Measurements from ENCODE around the gene GJC1. TPM values are rescaled to one million over a fixed set of nuclear protein-coding genes. Genes with fewer than 3 reads are reported as not detected.

Gene GJC1
- total RNA-seq, 2 donors from 2014 or later = 15.4 to 29.0 TPM

DNA sequence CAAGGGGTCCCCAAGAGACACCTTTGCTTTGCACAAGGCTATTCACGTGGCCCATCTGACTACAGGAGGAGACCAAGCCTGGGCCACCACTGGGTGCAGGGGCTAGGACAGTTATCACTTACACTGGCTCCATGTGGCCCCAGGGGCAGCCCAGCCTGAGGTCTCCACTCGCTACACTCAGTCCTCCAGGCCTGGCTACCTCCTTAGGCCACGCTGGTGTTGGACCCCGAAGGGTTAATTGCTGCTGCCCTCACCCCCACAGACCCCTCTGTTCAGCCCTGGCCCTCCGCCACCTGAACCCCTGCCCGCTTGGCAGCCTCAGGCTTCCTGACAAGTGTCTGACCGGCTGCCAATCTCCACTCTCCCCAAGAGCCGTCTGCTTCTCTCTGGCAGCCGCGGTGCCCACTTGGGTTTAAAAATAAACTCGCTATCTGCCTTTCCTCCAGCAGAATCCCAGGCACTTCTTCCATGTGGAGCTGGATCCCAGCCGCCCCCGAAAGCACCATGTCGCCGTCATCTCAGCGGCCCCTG lies 43.5 kb downstream of the GJC1 start:
- Histone ChIP-seq H3K4me3 (peak overlapping the region; percentile 39), H3K9me3 (no peaks in the 10 kb centered on the region), H3K27me3 (replicated peaks; ENCODE audit: insufficient read depth) (no peaks in the 10 kb centered on the region), H3K27ac (peak overlapping the region; percentile 50 to 66), H3K36me3 (no peaks in the 10 kb centered on the region), H3K4me1 (ENCODE audit: control insufficient read depth in 1 of 2, low read depth in 2 of 2) (peaks cover 6 to 45% of the 10 kb centered on the region in 2 donors)
- TF ChIP-seq, protein P1, sequence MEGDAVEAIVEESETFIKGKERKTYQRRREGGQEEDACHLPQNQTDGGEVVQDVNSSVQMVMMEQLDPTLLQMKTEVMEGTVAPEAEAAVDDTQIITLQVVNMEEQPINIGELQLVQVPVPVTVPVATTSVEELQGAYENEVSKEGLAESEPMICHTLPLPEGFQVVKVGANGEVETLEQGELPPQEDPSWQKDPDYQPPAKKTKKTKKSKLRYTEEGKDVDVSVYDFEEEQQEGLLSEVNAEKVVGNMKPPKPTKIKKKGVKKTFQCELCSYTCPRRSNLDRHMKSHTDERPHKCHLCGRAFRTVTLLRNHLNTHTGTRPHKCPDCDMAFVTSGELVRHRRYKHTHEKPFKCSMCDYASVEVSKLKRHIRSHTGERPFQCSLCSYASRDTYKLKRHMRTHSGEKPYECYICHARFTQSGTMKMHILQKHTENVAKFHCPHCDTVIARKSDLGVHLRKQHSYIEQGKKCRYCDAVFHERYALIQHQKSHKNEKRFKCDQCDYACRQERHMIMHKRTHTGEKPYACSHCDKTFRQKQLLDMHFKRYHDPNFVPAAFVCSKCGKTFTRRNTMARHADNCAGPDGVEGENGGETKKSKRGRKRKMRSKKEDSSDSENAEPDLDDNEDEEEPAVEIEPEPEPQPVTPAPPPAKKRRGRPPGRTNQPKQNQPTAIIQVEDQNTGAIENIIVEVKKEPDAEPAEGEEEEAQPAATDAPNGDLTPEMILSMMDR (IDR thresholded peaks at IDR 0.05) = no peak
- ATAC-seq (ENCODE audit: insufficient number of reproducible peaks, low FRiP score, low read depth) = no peak
- DNase-seq (ENCODE audit: low spot score) = no peak

DNA sequence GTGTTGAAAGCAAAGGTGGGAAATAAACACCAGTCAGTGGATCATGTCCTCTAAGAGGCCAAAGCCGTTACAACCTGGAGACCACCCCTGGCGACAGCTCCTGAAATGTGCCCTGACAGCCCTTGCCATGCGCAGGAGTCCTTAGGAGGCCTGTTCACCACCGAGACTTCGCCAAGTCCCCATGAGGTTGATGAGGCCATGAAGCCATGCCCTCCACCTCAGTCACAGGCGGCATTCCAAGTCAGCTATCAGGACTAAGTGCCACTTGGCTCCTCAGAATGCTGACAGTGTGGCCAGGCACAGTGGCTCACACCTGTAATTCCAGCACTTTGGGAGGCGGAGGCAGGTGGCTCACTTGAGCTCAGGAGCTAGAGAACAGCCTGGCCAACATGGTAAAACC lies 44.2 kb downstream of the GJC1 start:
- Histone ChIP-seq H3K9me3 (no peaks in the 10 kb centered on the region), H3K27ac (peak overlapping the region in 1 of 2 donors; percentile 66), H3K4me3 (no peak overlapping the region), H3K27me3 (replicated peaks; ENCODE audit: insufficient read depth) (no peaks in the 10 kb centered on the region), H3K4me1 (ENCODE audit: control insufficient read depth in 1 of 2, low read depth in 2 of 2) (peaks cover 6 to 49% of the 10 kb centered on the region in 2 donors), H3K36me3 (no peaks in the 10 kb centered on the region)
- DNase-seq (ENCODE audit: low spot score) (no peak), ATAC-seq (ENCODE audit: insufficient number of reproducible peaks, low FRiP score, low read depth) (no peak)
- TF ChIP-seq, protein P1 (IDR thresholded peaks at IDR 0.05) = no peak

DNA sequence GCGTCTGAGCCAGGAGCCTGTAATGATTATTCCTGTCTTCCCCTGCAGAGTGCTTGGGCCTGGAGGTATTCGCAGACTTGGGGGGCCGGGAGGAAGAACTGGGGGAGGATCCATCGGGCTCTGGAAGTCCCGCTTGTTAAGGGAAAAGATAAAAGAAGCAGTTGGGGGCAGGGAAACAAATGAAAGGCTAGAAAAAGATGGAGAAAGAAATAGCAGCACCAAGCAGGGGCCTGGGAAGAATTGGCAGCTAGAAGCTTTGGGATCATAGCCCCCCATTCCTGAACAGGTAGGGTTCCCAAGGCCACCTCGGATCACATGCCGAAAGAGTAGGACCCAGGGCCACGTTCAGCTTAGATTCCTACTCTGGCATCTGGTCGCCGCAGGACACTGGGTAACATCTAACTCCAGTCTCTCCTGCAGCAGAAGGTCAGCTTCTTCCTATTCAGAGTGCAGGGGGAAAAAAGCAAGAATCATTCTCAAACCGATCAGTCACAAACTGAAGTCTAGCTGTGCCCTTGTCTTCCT lies 47.7 kb downstream of the GJC1 start:
- Histone ChIP-seq H3K27me3 (replicated peaks; ENCODE audit: insufficient read depth) (no peaks in the 10 kb centered on the region), H3K36me3 (no peaks in the 10 kb centered on the region), H3K9me3 (no peaks in the 10 kb centered on the region), H3K4me3 (peak overlapping the region; percentile 17), H3K4me1 (ENCODE audit: control insufficient read depth in 1 of 2, low read depth in 2 of 2) (peaks cover 6 to 51% of the 10 kb centered on the region in 2 donors), H3K27ac (peak overlapping the region; percentile 69 to 72)
- no peak for DNase-seq (ENCODE audit: low spot score)
- TF ChIP-seq, protein P1 (IDR thresholded peaks at IDR 0.05) = no peak
- no peak for ATAC-seq (ENCODE audit: insufficient number of reproducible peaks, low FRiP score, low read depth)

DNA sequence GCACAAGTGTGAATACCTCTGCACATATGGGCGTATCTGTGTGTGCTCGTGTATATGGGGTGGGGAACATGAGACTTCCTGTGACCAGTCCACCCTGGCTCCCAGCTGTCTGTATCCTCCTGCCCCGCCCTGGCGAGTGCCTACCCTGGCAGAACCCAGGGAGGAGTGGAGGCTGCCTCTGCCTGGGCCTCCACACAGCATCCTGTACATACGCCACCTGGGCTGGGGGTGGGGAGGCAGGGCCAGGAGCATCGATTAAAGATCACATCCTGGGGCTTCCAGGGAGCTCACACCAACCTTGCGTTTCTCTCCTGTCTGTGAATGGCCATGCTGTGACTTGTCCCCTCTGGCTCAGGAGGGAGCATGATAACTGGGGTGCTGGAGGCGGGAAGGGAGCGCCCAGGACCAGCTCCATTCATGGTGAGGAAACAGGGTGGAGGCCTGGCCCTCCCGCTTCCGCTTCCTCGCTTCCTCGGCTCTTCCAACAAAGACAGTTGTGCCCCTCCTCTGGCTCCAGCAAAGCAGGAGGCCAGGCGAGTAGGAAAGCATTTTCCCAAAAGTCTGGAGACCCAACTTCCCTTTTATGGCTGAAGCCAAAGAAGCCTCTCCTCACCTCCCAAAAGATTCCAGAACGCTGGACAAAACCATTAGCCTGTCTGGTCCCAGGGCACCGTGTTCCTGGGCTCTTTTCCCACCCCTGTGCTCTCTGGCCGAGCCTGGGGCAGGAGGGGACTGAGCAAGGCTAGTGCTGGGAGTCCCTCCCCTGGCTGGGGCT lies 48.3 kb downstream of the GJC1 start:
- Histone ChIP-seq H3K27me3 (replicated peaks; ENCODE audit: insufficient read depth) (no peaks in the 10 kb centered on the region), H3K4me3 (peak overlapping the region; percentile 17), H3K36me3 (no peaks in the 10 kb centered on the region), H3K27ac (peak overlapping the region; percentile 69 to 72), H3K4me1 (ENCODE audit: control insufficient read depth in 1 of 2, low read depth in 2 of 2) (peaks cover 3 to 44% of the 10 kb centered on the region in 2 donors), H3K9me3 (no peaks in the 10 kb centered on the region)
- TF ChIP-seq, protein P1 (IDR thresholded peaks at IDR 0.05) = no peak
- DNase-seq (ENCODE audit: low spot score) = no peak
- ATAC-seq (ENCODE audit: insufficient number of reproducible peaks, low FRiP score, low read depth) = no peak

- Histone ChIP-seq H3K9me3 (no peaks in the 10 kb centered on the region), H3K27me3 (replicated peaks; ENCODE audit: insufficient read depth) (no peaks in the 10 kb centered on the region), H3K36me3 (no peaks in the 10 kb centered on the region), H3K4me3 (no peak overlapping the region), H3K27ac (peak overlapping the region in 1 of 2 donors; percentile 69), H3K4me1 (ENCODE audit: control insufficient read depth in 1 of 2, low read depth in 2 of 2) (peaks cover 3 to 44% of the 10 kb centered on the region in 2 donors)
- TF ChIP-seq, protein P1 (IDR thresholded peaks at IDR 0.05) = no peak
- no peak for DNase-seq (ENCODE audit: low spot score)
- no peak for ATAC-seq (ENCODE audit: insufficient number of reproducible peaks, low FRiP score, low read depth)
Measured at GRCh38 chr17:44780845-44781480, 49.1 kb downstream of the GJC1 start.
